Lower leg skin (tissue), 4 donors: ENCODE measurements around the gene CHID1. TPM values are rescaled to one million over a fixed set of nuclear protein-coding genes. Genes with fewer than 3 reads are reported as not detected.

Experiments used
- DNase-seq, 2 donors: peaks; one replicate each; pipeline ENCODE4 v3.0.0-alpha.2; 2019; ENCODE audit warnings: low spot score in 2 of 2
- H3K4me3 ChIP-seq: fragments of 200-600 bp; sonication (generic); 2 replicates; pipeline ENCODE4 v1.5.1; 2017; ENCODE audit warnings: mild to moderate bottlenecking, low read depth; ENCODE audit not compliant: poor library complexity, severe bottlenecking
- POLR2A ChIP-seq, 2 donors: fragments of 450-650 bp; IDR thresholded peaks; one replicate each; pipeline ENCODE4 v1.6.1; 2016 to 2017; ENCODE audit warnings: antibody characterized with exemption in 2 of 2, mild to moderate bottlenecking in 1 of 2, moderate library complexity in 1 of 2
- WGBS, 2 donors: methylation state at CpG; one replicate each; pipeline ENCODE4 v1.1.5; 2018; 5-methylcytosine and 5-hydroxymethylcytosine counted together
- intact Hi-C: fragments of 100-400 bp; cut with DNase I; formaldehyde crosslinking; loops from one replicate; pipeline ENCODE4 v1.15.0; 2023; ENCODE audit warnings: low total_unique reads
- total RNA-seq, 4 donors: library from RNA; depleted of rRNA; stranded (reverse); fragments of >200 nt; gene quantifications; one replicate each; pipeline ENCODE4 v1.1.0, GENCODE V29; 2016
- TF ChIP-seq, protein P1 (sequence below), 3 donors: fragments of 450-650 bp; IDR thresholded peaks; one replicate each; pipeline ENCODE4 v1.5.1; 2016; ENCODE audit warnings: antibody characterized with exemption in 3 of 3, mild to moderate bottlenecking in 3 of 3, moderate library complexity in 2 of 3

CHID1 gene
- total RNA-seq, 4 donors from 2014 or later, result 35.5 to 59.4 (median 50.7) TPM

DNA sequence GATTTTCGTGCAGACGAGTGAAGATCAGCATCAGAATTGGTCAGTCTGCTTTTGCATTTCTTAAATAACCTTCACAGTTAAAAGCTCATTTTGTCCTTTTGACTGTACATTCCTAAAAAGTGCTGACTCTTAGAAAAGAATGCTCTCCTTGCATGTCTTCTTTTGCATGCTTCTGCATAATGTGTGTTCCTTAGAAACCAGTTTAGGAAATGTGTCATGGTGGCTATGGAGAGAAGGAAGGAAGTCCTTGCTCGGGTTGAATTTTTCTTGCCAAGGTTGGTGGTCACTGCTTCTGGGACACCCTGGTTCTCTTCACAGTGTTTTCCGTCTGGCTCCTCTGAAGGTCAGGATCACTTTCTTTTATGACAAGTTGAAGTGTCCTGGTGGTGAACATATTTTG lies 21.8 kb upstream of the CHID1 start:
- WGBS, 2 donors, result 59 to 81% methylated on average over 4 of the region's 4 CpGs
- DNase-seq, result no peak
- intact Hi-C loops, result no loop called here
- no peak overlapping the region for H3K4me3 ChIP-seq
- TF ChIP-seq POLR2A (IDR thresholded peaks at IDR 0.05), result no peak
- TF ChIP-seq, protein P1, sequence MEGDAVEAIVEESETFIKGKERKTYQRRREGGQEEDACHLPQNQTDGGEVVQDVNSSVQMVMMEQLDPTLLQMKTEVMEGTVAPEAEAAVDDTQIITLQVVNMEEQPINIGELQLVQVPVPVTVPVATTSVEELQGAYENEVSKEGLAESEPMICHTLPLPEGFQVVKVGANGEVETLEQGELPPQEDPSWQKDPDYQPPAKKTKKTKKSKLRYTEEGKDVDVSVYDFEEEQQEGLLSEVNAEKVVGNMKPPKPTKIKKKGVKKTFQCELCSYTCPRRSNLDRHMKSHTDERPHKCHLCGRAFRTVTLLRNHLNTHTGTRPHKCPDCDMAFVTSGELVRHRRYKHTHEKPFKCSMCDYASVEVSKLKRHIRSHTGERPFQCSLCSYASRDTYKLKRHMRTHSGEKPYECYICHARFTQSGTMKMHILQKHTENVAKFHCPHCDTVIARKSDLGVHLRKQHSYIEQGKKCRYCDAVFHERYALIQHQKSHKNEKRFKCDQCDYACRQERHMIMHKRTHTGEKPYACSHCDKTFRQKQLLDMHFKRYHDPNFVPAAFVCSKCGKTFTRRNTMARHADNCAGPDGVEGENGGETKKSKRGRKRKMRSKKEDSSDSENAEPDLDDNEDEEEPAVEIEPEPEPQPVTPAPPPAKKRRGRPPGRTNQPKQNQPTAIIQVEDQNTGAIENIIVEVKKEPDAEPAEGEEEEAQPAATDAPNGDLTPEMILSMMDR (IDR thresholded peaks at IDR 0.05), result no peak

DNA sequence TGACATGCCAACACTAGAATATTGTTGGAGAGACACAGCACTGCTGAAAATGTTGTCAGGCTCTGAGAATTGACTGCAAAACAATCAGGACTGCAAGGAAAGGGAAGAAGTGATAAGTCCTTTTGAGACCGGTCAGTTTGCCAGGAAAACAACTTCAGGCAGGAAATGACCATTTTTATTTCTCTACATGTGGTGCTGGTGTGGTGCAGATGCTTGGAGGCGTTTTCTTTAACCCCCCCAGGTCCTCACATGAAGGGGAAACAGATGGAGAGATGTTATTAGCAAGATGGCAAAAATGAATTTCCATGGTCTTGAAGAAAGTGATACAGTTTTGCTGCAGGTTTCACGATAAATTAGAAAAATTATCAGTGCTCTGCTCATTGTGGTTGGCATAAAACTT lies 20.8 kb upstream of the CHID1 start:
- WGBS, 2 donors, result 50 to 57% methylated on average over 3 of the region's 3 CpGs
- intact Hi-C loops, result no loop called here
- TF ChIP-seq POLR2A (IDR thresholded peaks at IDR 0.05), result no peak
- TF ChIP-seq, protein P1 (IDR thresholded peaks at IDR 0.05), result no peak

DNA sequence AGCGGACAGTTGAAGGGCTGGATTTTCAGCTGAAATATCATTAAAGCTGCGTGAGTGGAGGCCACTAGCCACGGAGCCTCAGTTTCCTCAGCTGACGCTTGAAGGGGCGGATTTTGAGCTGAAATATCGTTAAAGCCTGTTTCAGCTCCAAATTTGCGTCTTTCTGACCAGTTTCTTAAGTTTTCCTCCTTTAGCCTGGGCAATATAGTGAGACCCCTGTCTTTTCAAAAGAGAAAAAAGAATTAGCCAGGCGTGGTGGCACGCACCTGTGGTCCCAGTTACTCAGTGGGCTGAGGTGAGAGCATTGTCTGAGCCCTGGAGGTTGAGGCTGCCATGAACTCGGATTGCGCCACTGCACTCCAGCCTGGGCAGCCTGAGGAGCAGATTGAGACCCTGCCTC lies 18.8 kb upstream of the CHID1 start:
- no peak for DNase-seq
- no peak for TF ChIP-seq POLR2A (IDR thresholded peaks at IDR 0.05)
- TF ChIP-seq, protein P1 (IDR thresholded peaks at IDR 0.05), result no peak
- no peak overlapping the region for H3K4me3 ChIP-seq
- intact Hi-C loops, result no loop called here
- WGBS, 2 donors, result 97% methylated on average over 11 of the region's 11 CpGs

More for the DNA sequence above, 20.8 kb upstream of the CHID1 start:
- no peak for DNase-seq
- no peak overlapping the region for H3K4me3 ChIP-seq

DNA sequence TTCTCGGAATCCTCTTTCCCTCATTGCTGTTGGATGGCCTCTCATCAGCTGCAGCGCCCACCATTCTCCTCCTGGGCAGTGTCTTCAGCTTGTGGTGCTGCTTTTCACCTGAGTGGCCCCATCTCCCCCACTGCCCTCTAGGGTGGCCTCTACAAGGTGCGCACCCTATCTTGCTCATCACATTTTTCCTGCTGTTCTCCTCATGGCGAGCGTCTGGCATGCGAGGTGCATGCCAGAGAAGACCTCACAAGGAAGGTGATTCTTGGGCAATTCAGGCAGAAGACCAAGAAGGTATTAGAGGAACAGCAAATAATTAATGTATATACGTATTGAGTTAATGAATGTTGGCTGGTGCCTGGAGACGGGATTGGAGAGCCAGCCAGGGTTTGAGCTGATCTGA lies 18.2 kb upstream of the CHID1 start:
- TF ChIP-seq, protein P1 (IDR thresholded peaks at IDR 0.05), result no peak
- TF ChIP-seq POLR2A (IDR thresholded peaks at IDR 0.05), result no peak
- WGBS, 2 donors, result 78 to 83% methylated on average over 8 of the region's 8 CpGs
- intact Hi-C loops, result no loop called here
- no peak overlapping the region for H3K4me3 ChIP-seq
- DNase-seq, result no peak

DNA sequence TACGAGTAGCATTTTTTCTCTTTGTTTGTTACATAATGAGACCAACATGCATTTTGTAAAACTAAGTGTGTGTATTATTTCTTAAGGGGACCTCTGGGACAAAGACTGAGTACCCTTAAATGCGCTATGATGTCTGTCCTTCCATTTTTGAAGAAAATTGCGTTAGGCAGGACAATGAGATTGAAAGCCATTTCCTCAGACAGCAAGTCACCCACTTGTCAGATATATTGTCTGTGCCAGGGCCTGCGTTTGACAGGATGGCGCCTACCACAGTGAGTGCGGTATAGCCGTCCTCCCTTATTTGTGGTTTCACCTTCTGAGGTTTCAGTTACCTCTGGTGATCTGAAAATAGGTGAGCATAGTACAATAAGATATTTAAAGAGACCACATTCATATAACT lies 17.3 kb upstream of the CHID1 start:
- TF ChIP-seq, protein P1 (IDR thresholded peaks at IDR 0.05), result no peak
- no peak for TF ChIP-seq POLR2A (IDR thresholded peaks at IDR 0.05)
- intact Hi-C loops, result no loop called here
- WGBS, 2 donors, result 48 to 55% methylated on average over 7 of the region's 7 CpGs
- no peak for DNase-seq
- no peak overlapping the region for H3K4me3 ChIP-seq

DNA sequence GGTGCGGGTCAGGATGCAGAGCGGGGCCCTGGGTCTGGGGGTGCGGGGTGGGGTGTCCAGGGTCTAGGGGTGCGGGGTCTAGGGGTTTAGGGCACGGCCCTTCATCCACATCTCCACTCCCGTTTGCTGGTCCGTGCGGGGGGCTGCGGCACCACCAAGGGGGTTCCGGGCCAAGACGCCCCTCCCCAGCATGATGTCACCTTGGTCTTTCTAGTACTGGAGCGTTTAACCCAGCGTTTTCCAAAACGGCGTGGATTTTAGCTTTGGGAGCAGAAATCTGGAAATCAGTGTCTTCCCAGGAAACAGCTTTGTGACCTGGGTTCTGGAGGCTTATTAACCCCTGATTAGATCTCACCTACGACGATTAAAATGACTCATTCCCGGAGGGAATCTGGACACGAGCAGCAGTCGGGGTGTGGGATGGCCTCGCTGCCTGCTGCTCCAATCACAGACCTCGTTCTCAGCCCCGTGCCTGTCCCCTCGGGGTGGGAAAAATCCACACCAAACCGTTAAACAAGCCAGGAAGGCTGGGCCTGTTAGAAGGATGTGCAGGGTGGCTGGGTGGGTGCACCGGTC lies 15.8 kb upstream of the CHID1 start:
- peak in 1 of 2 donors; percentile 49 for DNase-seq
- intact Hi-C loops, result no loop called here
- H3K4me3 ChIP-seq, result peak overlapping the region; percentile 89
- no peak for TF ChIP-seq POLR2A (IDR thresholded peaks at IDR 0.05)
- TF ChIP-seq, protein P1 (IDR thresholded peaks at IDR 0.05), result no peak
- WGBS, 2 donors, result 1 to 2% methylated on average over 17 to 25 of the region's 26 CpGs
